Liver (tissue), 9 donors: ENCODE measurements around the gene AIG1. TPM values are rescaled to one million over a fixed set of nuclear protein-coding genes. Genes with fewer than 3 reads are reported as not detected.
A peak's percentile ranks its signal among the peaks of the same experiment; 100 is the strongest.

Experiments used
- DNase-seq: peaks from one replicate; pipeline ENCODE4 v3.0.0-alpha.2; 2017; ENCODE audit warnings: low spot score
- H3K27ac ChIP-seq, 2 donors: one replicate each; pipeline ENCODE4 v1.7.0; 2013; ENCODE audit warnings: inconsistent platforms in 2 of 2, low read length in 2 of 2, control low read depth in 1 of 2, low read depth in 1 of 2, mild to moderate bottlenecking in 1 of 2
- H3K27me3 ChIP-seq, 4 donors: one replicate each; pipeline versions ENCODE4 v1.6.1 to v1.7.0; 2013; ENCODE audit warnings: low read length in 3 of 4, inconsistent platforms in 1 of 4, mild to moderate bottlenecking in 1 of 4, moderate library complexity in 1 of 4; ENCODE audit not compliant: control insufficient read depth in 4 of 4, insufficient read depth in 4 of 4
- H3K36me3 ChIP-seq, 4 donors: one replicate each; pipeline versions ENCODE4 v1.6.1 to v1.7.0; 2013; ENCODE audit warnings: low read length in 3 of 4, mild to moderate bottlenecking in 3 of 4, low read depth in 1 of 4, moderate library complexity in 1 of 4; ENCODE audit not compliant: control insufficient read depth in 4 of 4, insufficient read depth in 3 of 4
- H3K4me1 ChIP-seq, 4 donors: one replicate each; pipeline versions ENCODE4 v1.6.1 to v1.7.0; 2013; ENCODE audit warnings: low read length in 3 of 4, mild to moderate bottlenecking in 3 of 4, moderate library complexity in 1 of 4; ENCODE audit not compliant: control insufficient read depth in 4 of 4, insufficient read depth in 4 of 4
- H3K4me3 ChIP-seq, 3 donors: one replicate each; pipeline versions ENCODE4 v1.6.1 to v1.7.0; 2013; ENCODE audit warnings: low read length in 3 of 3, control low read depth in 1 of 3, low read depth in 1 of 3, mild to moderate bottlenecking in 1 of 3
- H3K9ac ChIP-seq, 2 donors: one replicate each; pipeline ENCODE4 v1.7.0; 2013; ENCODE audit warnings: low read length in 2 of 2, mild to moderate bottlenecking in 2 of 2, moderate library complexity in 2 of 2, control low read depth in 1 of 2, low read depth in 1 of 2
- H3K9me3 ChIP-seq, 4 donors: one replicate each; pipeline versions ENCODE4 v1.6.1 to v1.7.0; 2013; ENCODE audit warnings: low read length in 3 of 4; ENCODE audit not compliant: control insufficient read depth in 4 of 4
- ATF3 ChIP-seq: IDR thresholded peaks from 2 replicates; pipeline ENCODE4 v1.6.1; 2016; ENCODE audit warnings: antibody characterized with exemption
- CTCF ChIP-seq: fragments of 150-350 bp; IDR thresholded peaks from 2 replicates; pipeline ENCODE4 v1.5.1; 2017; ENCODE audit warnings: improper control_type of control experiment, low read depth, low read length; ENCODE audit not compliant: missing input control
- EGR1 ChIP-seq, 2 donors: IDR thresholded peaks; 2 replicates each; pipeline ENCODE4 v1.6.1; 2016 to 2018; ENCODE audit warnings: antibody characterized with exemption in 2 of 2, low read depth in 2 of 2
- FOXA1 ChIP-seq: IDR thresholded peaks from 2 replicates; pipeline ENCODE4 v1.6.1; 2016; ENCODE audit warnings: antibody characterized with exemption
- FOXA2 ChIP-seq: IDR thresholded peaks from 2 replicates; pipeline ENCODE4 v1.6.1; 2016; ENCODE audit warnings: antibody characterized with exemption
- GABPA ChIP-seq, 2 donors: IDR thresholded peaks in 1 of 2; conservative IDR thresholded peaks in 1 of 2; 2 replicates each; pipeline ENCODE4 v1.6.1; 2016; ENCODE audit warnings: antibody characterized with exemption in 2 of 2, mild to moderate bottlenecking in 1 of 2, moderate library complexity in 1 of 2
- HNF4A ChIP-seq, 2 donors: conservative IDR thresholded peaks; 2 replicates each; pipeline ENCODE4 v1.6.1; 2016; ENCODE audit warnings: antibody characterized with exemption in 2 of 2, mild to moderate bottlenecking in 2 of 2
- HNF4G ChIP-seq: IDR thresholded peaks from 2 replicates; pipeline ENCODE4 v1.6.1; 2016; ENCODE audit warnings: antibody characterized with exemption
- JUND ChIP-seq, 2 donors: IDR thresholded peaks; 2 replicates each; pipeline ENCODE4 v1.6.1; 2016; ENCODE audit warnings: antibody characterized with exemption in 2 of 2
- NR2F2 ChIP-seq: IDR thresholded peaks from 2 replicates; pipeline ENCODE4 v1.6.1; 2016; ENCODE audit warnings: antibody characterized with exemption
- RAD21 ChIP-seq, 2 donors: IDR thresholded peaks; 2 replicates each; pipeline ENCODE4 v1.6.1; 2016; ENCODE audit warnings: antibody characterized with exemption in 2 of 2, mild to moderate bottlenecking in 2 of 2
- RXRA ChIP-seq, 2 donors: IDR thresholded peaks; 2 replicates each; pipeline ENCODE4 v1.6.1; 2017 to 2018; ENCODE audit warnings: antibody characterized with exemption in 2 of 2, mild to moderate bottlenecking in 1 of 2
- SP1 ChIP-seq: IDR thresholded peaks from 2 replicates; pipeline ENCODE4 v1.6.1; 2018; ENCODE audit warnings: antibody characterized with exemption, mild to moderate bottlenecking
- TAF1 ChIP-seq: conservative IDR thresholded peaks from 2 replicates; pipeline ENCODE4 v1.6.1; 2016; ENCODE audit warnings: antibody characterized with exemption, mild to moderate bottlenecking
- YY1 ChIP-seq: IDR thresholded peaks from 2 replicates; pipeline ENCODE4 v1.6.1; 2016; ENCODE audit warnings: antibody characterized with exemption, mild to moderate bottlenecking
- ZBTB33 ChIP-seq: IDR thresholded peaks from 2 replicates; pipeline ENCODE4 v1.6.1; 2016; ENCODE audit warnings: antibody characterized with exemption
- WGBS: extraction: QIAGEN DNeasy Blood & Tissue Kit; methylation state at CpG from one replicate; pipeline ENCODE4 v1.1.7; 2013; 5-methylcytosine and 5-hydroxymethylcytosine counted together
- polyA plus RNA-seq, 2 donors: library from polyadenylated mRNA; stranded (reverse) in 1 of 2; unstranded in 1 of 2; fragments of 200-250 nt in 1 of 2; fragments of >200 nt in 1 of 2; fragmentation: Nextera tagmentation in 1 of 2; extraction: Ambion mirVana in 1 of 2; gene quantifications; one replicate each; pipeline versions ENCODE4 v1.2.1 to v1.2.3, GENCODE V29; 2013 to 2015
- total RNA-seq, 2 donors: library from RNA; depleted of rRNA; stranded (reverse); fragments of >200 nt; gene quantifications; one replicate each; pipeline ENCODE4 v1.2.3, GENCODE V29; 2014
- TF ChIP-seq, protein P1 (sequence below): IDR thresholded peaks from 2 replicates; pipeline ENCODE4 v1.6.1; 2016; ENCODE audit warnings: antibody characterized with exemption
- TF ChIP-seq, protein P2 (sequence below): IDR thresholded peaks from 2 replicates; pipeline ENCODE4 v1.6.1; 2016; ENCODE audit warnings: antibody characterized with exemption, mild to moderate bottlenecking
- donor health status: healthy.
- donor health status: healthy.
- donor health status: healthy.
- donor health status: healthy.
- donor health status: healthy.

The AIG1 gene
- total and polyA plus RNA-seq, 4 donors, result 74.8 to 169 (median 121) TPM

GRCh38 chr6:143225929-143226328, 165.2 kb downstream of the AIG1 start:
- H3K36me3 ChIP-seq, result peaks cover 0 to 7% (median 2%) of the 10 kb centered on the region in 4 donors
- peaks cover 0 to 6% (median 0%) of the 10 kb centered on the region in 4 donors for H3K4me1 ChIP-seq
- 69% methylated on average over 2 of the region's 2 CpGs for WGBS
- no peak for DNase-seq
- H3K9ac ChIP-seq, result no peak overlapping the region
- no peak overlapping the region for H3K27ac ChIP-seq
- TF ChIP-seq YY1 (peak; percentile 16), CTCF (no peak), RAD21 (IDR thresholded peaks at IDR 0.05) (no peak), NR2F2 (no peak), JUND (IDR thresholded peaks at IDR 0.05) (no peak), ZBTB33 (no peak), SP1 (no peak), GABPA (IDR thresholded peaks at IDR 0.05 in 1 of 2, conservative IDR thresholded peaks at IDR 0.05 in 1 of 2) (no peak), EGR1 (IDR thresholded peaks at IDR 0.05; ENCODE audit: low read depth in 2 of 2) (no peak), FOXA2 (no peak), FOXA1 (no peak), HNF4A (conservative IDR thresholded peaks at IDR 0.05) (peak in 1 of 2 donors; percentile 34), ATF3 (no peak), HNF4G (no peak), RXRA (IDR thresholded peaks at IDR 0.05) (no peak), TAF1 (no peak)
- TF ChIP-seq, protein P1, sequence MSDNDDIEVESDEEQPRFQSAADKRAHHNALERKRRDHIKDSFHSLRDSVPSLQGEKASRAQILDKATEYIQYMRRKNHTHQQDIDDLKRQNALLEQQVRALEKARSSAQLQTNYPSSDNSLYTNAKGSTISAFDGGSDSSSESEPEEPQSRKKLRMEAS, result peak; percentile 22
- TF ChIP-seq, protein P2, sequence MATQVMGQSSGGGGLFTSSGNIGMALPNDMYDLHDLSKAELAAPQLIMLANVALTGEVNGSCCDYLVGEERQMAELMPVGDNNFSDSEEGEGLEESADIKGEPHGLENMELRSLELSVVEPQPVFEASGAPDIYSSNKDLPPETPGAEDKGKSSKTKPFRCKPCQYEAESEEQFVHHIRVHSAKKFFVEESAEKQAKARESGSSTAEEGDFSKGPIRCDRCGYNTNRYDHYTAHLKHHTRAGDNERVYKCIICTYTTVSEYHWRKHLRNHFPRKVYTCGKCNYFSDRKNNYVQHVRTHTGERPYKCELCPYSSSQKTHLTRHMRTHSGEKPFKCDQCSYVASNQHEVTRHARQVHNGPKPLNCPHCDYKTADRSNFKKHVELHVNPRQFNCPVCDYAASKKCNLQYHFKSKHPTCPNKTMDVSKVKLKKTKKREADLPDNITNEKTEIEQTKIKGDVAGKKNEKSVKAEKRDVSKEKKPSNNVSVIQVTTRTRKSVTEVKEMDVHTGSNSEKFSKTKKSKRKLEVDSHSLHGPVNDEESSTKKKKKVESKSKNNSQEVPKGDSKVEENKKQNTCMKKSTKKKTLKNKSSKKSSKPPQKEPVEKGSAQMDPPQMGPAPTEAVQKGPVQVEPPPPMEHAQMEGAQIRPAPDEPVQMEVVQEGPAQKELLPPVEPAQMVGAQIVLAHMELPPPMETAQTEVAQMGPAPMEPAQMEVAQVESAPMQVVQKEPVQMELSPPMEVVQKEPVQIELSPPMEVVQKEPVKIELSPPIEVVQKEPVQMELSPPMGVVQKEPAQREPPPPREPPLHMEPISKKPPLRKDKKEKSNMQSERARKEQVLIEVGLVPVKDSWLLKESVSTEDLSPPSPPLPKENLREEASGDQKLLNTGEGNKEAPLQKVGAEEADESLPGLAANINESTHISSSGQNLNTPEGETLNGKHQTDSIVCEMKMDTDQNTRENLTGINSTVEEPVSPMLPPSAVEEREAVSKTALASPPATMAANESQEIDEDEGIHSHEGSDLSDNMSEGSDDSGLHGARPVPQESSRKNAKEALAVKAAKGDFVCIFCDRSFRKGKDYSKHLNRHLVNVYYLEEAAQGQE, result no peak
- H3K4me3 ChIP-seq, result no peak overlapping the region
- no peaks in the 10 kb centered on the region for H3K9me3 ChIP-seq
- H3K27me3 ChIP-seq, result no peaks in the 10 kb centered on the region
